ENCODE results near the gene GRPEL1. TPM values are rescaled to one million over a fixed set of nuclear protein-coding genes. Genes with fewer than 3 reads are reported as not detected.

GRPEL1 gene
- total and polyA plus RNA-seq, 2 of the 13 experiments (the other 11 are each of a cell fraction or from before 2014, with no cell fraction given) = 32.3 to 141 TPM

DNA sequence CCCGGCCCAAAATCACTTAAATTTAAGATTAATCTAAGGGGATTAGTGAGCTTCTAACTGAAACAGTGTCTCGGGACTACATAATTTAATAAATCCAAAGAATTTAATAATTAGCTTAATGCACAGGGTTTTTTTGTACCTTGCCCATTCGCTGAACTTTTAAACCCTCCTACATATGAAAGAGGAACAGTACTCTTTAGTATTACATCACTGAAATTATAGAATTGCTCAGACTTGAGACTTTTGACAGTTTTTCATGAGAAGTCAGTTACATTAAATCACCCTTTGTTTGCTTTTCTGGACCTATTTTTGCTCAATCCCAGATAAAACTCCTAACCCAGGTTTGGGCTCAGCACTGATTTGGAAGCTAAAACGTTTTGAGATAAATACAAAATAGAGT is 27.1 kb downstream of the GRPEL1 start (continued):
- TF ChIP-seq POGK (CRISPR knock-in tag; conservative IDR thresholded peaks at IDR 0.05) (no peak), ZFY (CRISPR knock-in tag; IDR thresholded peaks at IDR 0.05) (no peak), ZBTB20 (CRISPR knock-in tag; IDR thresholded peaks at IDR 0.05; ENCODE audit: borderline replicate concordance, low read depth) (no peak), SCMH1 (CRISPR knock-in tag; IDR thresholded peaks at IDR 0.05; ENCODE audit: borderline replicate concordance) (no peak)
- TF ChIP-seq, protein P1, sequence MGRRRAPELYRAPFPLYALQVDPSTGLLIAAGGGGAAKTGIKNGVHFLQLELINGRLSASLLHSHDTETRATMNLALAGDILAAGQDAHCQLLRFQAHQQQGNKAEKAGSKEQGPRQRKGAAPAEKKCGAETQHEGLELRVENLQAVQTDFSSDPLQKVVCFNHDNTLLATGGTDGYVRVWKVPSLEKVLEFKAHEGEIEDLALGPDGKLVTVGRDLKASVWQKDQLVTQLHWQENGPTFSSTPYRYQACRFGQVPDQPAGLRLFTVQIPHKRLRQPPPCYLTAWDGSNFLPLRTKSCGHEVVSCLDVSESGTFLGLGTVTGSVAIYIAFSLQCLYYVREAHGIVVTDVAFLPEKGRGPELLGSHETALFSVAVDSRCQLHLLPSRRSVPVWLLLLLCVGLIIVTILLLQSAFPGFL (CRISPR knock-in tag; IDR thresholded peaks at IDR 0.05) = no peak

GRCh38 chr4:7037425-7037824 is 30.4 kb downstream of the GRPEL1 start:
- H3K4me3 ChIP-seq (replicated peaks in 1 of 3; ENCODE audit: insufficient read depth in 1 of 3, low read depth in 2 of 3, low read length in 3 of 3) = no peak overlapping the region
- in situ Hi-C loops (cut with HindIII; ENCODE audit: extremely low pct_ligation_motif_present, low pct_unique_long_range_greater_than_20kb) = no loop called here
- ATAC-seq (peak; percentile 27), DNase-seq (ENCODE audit: low spot score) (peak; percentile 37), FAIRE-seq (peak; percentile 62)
- H3K4me1 ChIP-seq (ENCODE audit: insufficient read depth, low read length) = peaks cover 57% of the 10 kb centered on the region
- intact Hi-C loops (cut with micrococcal nuclease; ENCODE audit: unreplicated experiment) = loop anchor here (1.0 kb wide), 1 partner anchor 33 kb away; no protein-coding TSS in a partner anchor
- ChIA-PET CTCF (ENCODE audit: low intra/inter-chr PET ratio, low total read pairs) (interaction anchor here (1.5 kb wide), 1 partner anchor 33 kb away, joined by 7 read pairs; no protein-coding TSS in a partner anchor), POLR2A (interaction anchor here (1.8 kb wide), 1 partner anchor 31 kb away, joined by 8 read pairs; the partner anchor contains the start of gene GRPEL1)
- H4K20me1 ChIP-seq (ENCODE audit: insufficient read depth, low read length) = 0 out of 2 replicates have a peak, but pooled peaks cover 4% of the 10 kb centered on the region
- H3K27me3 ChIP-seq (ENCODE audit: control insufficient read depth in 1 of 2, insufficient read depth in 2 of 2, low read length in 2 of 2) = peaks cover 0 to 5% of the 10 kb centered on the region in 2 experiments; a peak in 1 of 5 replicates
- no peak overlapping the region for H3K4me2 ChIP-seq (ENCODE audit: low read depth, low read length)
- H3K79me2 ChIP-seq (ENCODE audit: insufficient read depth, low read length) = no peaks in the 10 kb centered on the region
- peaks cover 0 to 4% of the 10 kb centered on the region in 2 experiments; a peak in 2 of 5 replicates for H3K36me3 ChIP-seq (replicated peaks in 1 of 2; ENCODE audit: control insufficient read depth in 1 of 2, insufficient read depth in 2 of 2, low read length in 2 of 2)
- WGBS (ENCODE audit: low lambda C conversion rate) = 20% methylated on average over 6 of the region's 6 CpGs
- no peaks in the 10 kb centered on the region for H3K9me3 ChIP-seq (ENCODE audit: low read length)
- H2AFZ ChIP-seq (ENCODE audit: low read length) = no peak overlapping the region
- H3K9ac ChIP-seq (ENCODE audit: insufficient read depth, low read depth, low read length) = no peak overlapping the region
- BruUV-seq (replicated peaks) = no TSS peak
- H3K27ac ChIP-seq (ENCODE audit: extremely low read length, insufficient read depth, low read length) = no peak overlapping the region
- peak; percentile 39; the same call in 1 of the 2 replicates for TF ChIP-seq HNF4A (CRISPR knock-in tag; IDR thresholded peaks at IDR 0.05)
- TF ChIP-seq, protein P2, sequence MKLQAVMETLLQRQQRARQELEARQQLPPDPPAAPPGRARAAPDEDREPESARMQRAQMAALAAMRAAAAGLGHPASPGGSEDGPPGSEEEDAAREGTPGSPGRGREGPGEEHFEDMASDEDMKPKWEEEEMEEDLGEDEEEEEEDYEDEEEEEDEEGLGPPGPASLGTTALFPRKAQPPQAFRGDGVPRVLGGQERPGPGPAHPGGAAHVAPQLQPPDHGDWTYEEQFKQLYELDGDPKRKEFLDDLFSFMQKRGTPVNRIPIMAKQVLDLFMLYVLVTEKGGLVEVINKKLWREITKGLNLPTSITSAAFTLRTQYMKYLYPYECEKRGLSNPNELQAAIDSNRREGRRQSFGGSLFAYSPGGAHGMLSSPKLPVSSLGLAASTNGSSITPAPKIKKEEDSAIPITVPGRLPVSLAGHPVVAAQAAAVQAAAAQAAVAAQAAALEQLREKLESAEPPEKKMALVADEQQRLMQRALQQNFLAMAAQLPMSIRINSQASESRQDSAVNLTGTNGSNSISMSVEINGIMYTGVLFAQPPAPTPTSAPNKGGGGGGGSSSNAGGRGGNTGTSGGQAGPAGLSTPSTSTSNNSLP (IDR thresholded peaks at IDR 0.05; ENCODE audit: low read depth, low read length) = peak; percentile 66; the same call in 1 of the 2 replicates
- TF ChIP-seq ZNF615 (CRISPR knock-in tag; IDR thresholded peaks at IDR 0.05; ENCODE audit: borderline replicate concordance) = no peak
- TF ChIP-seq SAP130 (CRISPR knock-in tag; IDR thresholded peaks at IDR 0.05; ENCODE audit: low read depth) = 0 out of 2 replicates have a peak, but pooled peaks have one; percentile 19
- no peak for TF ChIP-seq WIZ (CRISPR knock-in tag; IDR thresholded peaks at IDR 0.05)
- TF ChIP-seq RAD21 (CRISPR knock-in tag; IDR thresholded peaks at IDR 0.05) = 0 out of 2 replicates have a peak, but pooled peaks have one; percentile 28
- TF ChIP-seq STAG1 (CRISPR knock-in tag; IDR thresholded peaks at IDR 0.05) = peak; percentile 56
- no peak for TF ChIP-seq ZNF703 (CRISPR knock-in tag; IDR thresholded peaks at IDR 0.05; ENCODE audit: borderline replicate concordance)
- peak; percentile 16; the same call in 1 of the 2 replicates for TF ChIP-seq SMC3 (IDR thresholded peaks at IDR 0.05; ENCODE audit: low read length)
- no peak for TF ChIP-seq MNT (IDR thresholded peaks at IDR 0.05)
- TF ChIP-seq, protein P3, sequence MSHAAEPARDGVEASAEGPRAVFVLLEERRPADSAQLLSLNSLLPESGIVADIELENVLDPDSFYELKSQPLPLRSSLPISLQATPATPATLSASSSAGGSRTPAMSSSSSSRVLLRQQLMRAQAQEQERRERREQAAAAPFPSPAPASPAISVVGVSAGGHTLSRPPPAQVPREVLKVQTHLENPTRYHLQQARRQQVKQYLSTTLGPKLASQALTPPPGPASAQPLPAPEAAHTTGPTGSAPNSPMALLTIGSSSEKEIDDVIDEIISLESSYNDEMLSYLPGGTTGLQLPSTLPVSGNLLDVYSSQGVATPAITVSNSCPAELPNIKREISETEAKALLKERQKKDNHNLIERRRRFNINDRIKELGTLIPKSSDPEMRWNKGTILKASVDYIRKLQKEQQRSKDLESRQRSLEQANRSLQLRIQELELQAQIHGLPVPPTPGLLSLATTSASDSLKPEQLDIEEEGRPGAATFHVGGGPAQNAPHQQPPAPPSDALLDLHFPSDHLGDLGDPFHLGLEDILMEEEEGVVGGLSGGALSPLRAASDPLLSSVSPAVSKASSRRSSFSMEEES (CRISPR knock-in tag; IDR thresholded peaks at IDR 0.05) = no peak

All from HepG2 (cell line).